IMR-90 (cell line): ENCODE data around the gene CYBRD1.

ENCODE experiments used
- CEBPB ChIP-seq: IDR thresholded peaks from 2 replicates; pipeline ENCODE4 v1.6.1; 2012; ENCODE audit warnings: low read depth, low read length, improper control_type of control experiment
- CTCF ChIP-seq: conservative IDR thresholded peaks from 2 replicates; pipeline ENCODE4 v1.5.1; 2012; ENCODE audit warnings: mild to moderate bottlenecking, low read depth, low read length, improper control_type of control experiment
- MAFK ChIP-seq: IDR thresholded peaks from 2 replicates; pipeline ENCODE4 v1.6.1; 2012; ENCODE audit warnings: low read depth, low read length, improper control_type of control experiment
- POLR2A ChIP-seq: IDR thresholded peaks from 2 replicates; pipeline ENCODE4 v1.6.1; 2012; ENCODE audit warnings: mild to moderate bottlenecking, low read depth, low read length
- RFX5 ChIP-seq: IDR thresholded peaks from 2 replicates; pipeline ENCODE4 v1.8.0; 2012; ENCODE audit warnings: low read depth, mild to moderate bottlenecking, low read length, moderate library complexity
- SMC3 ChIP-seq: fragments of 150-350 bp; IDR thresholded peaks from 2 replicates; pipeline ENCODE4 v1.6.1; 2016; ENCODE audit warnings: low read depth, mild to moderate bottlenecking, antibody characterized with exemption, low read length, moderate library complexity
- TF ChIP-seq, protein P1 (sequence below): fragments of 150-350 bp; IDR thresholded peaks from 2 replicates; pipeline ENCODE4 v1.6.1; 2017; ENCODE audit warnings: mild to moderate bottlenecking, antibody characterized with exemption, low read length, low read depth

DNA sequence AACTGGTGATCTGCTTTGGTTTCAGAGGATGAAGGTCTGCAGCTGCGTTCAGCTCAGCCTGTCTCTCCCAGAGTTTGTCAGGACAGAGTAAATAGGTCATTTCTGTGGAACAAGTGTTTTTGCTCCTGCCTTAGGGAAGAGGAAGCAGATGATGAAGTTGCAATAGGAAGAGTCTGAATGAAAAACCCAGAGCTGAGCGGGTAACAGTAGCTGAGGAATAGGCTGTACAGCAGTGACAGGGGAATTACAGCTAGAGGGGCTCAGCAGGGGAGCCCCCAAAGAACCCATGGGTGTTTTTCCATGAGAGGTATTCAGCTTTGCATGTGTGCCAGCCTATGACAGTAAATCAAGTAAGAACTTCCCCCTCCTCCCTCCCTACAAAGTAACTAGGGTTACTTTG, 10.3 kb upstream of the CYBRD1 start:
- TF ChIP-seq POLR2A: no peak
- no peak for TF ChIP-seq CTCF
- no peak for TF ChIP-seq RFX5
- TF ChIP-seq MAFK: no peak
- TF ChIP-seq, protein P1, sequence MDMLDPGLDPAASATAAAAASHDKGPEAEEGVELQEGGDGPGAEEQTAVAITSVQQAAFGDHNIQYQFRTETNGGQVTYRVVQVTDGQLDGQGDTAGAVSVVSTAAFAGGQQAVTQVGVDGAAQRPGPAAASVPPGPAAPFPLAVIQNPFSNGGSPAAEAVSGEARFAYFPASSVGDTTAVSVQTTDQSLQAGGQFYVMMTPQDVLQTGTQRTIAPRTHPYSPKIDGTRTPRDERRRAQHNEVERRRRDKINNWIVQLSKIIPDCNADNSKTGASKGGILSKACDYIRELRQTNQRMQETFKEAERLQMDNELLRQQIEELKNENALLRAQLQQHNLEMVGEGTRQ: no peak
- TF ChIP-seq CEBPB: no peak
- TF ChIP-seq SMC3: no peak
